B cell (primary cell): ENCODE measurements around the gene GBX1. TPM values are rescaled to one million over a fixed set of nuclear protein-coding genes. Genes with fewer than 3 reads are reported as not detected.
A peak's percentile ranks its signal among the peaks of the same experiment; 100 is the strongest.

Experiments used
- ATAC-seq: fragments of 200-7000 bp; cut with Tn5 transposase; one replicate; pipeline ENCODE4 v1.10.0; 2021; ENCODE audit warnings: low read depth, mild to moderate bottlenecking, moderate number of reproducible peaks, moderate library complexity
- CTCF ChIA-PET: fragments of 350-600 bp; sonication (Branson Sonifier 250); formaldehyde crosslinking; loops from one replicate; lab custom pipeline; 2021; ENCODE audit warnings: antibody characterized with exemption, inconsistent platforms; lab: Charles Lee
- POLR2A ChIA-PET: fragments of 350-600 bp; sonication (Branson Sonifier 250); formaldehyde crosslinking; loops from one replicate; lab custom pipeline; 2021; ENCODE audit warnings: antibody characterized with exemption; lab: Charles Lee
- DNase-seq: peaks from one replicate; pipeline ENCODE4 v3.0.0; 2013
- H2AFZ ChIP-seq: 2 replicates; pipeline ENCODE4 v1.6.1; 2012; ENCODE audit warnings: mild to moderate bottlenecking, low read depth, low read length; ENCODE audit not compliant: insufficient read depth, poor library complexity, severe bottlenecking
- H3K27ac ChIP-seq, 2 donors: 1 replicate in 1 of 2; 2 replicates in 1 of 2; pipeline ENCODE4 v1.5.1; 2012 to 2013; ENCODE audit warnings: low read length in 2 of 2, mild to moderate bottlenecking in 2 of 2, moderate library complexity in 1 of 2
- H3K27me3 ChIP-seq, 4 experiments: fragments of 200-600 bp in 1 of 4; sonication (generic) in 1 of 4; replicated peaks in 1 of 4; 1 replicate in 2 of 4; 2 replicates in 2 of 4; pipeline versions ENCODE4 v1.6.1 to v1.7.0; 2013 to 2016; ENCODE audit warnings: low read length in 3 of 4, mild to moderate bottlenecking in 2 of 4, mixed read lengths in 1 of 4, moderate library complexity in 1 of 4; ENCODE audit not compliant: insufficient read depth in 4 of 4, control insufficient read depth in 3 of 4; ENCODE audit errors: control extremely low read depth in 1 of 4
- H3K36me3 ChIP-seq, 2 experiments: replicated peaks in 1 of 2; 1 replicate in 1 of 2; 2 replicates in 1 of 2; pipeline versions ENCODE4 v1.6.1 to v1.7.1; 2013; ENCODE audit warnings: low read length in 1 of 2; ENCODE audit not compliant: insufficient read depth in 2 of 2, control insufficient read depth in 1 of 2; ENCODE audit errors: control extremely low read depth in 1 of 2, extremely low read depth in 1 of 2
- H3K4me1 ChIP-seq, 2 donors: fragments of 200-600 bp in 1 of 2; sonication (generic) in 1 of 2; 1 replicate in 1 of 2; 2 replicates in 1 of 2; pipeline versions ENCODE4 v1.5.1 to v1.6.1; 2013 to 2017; ENCODE audit warnings: low read length in 2 of 2; ENCODE audit not compliant: control insufficient read depth in 2 of 2, insufficient read depth in 2 of 2
- H3K4me2 ChIP-seq: replicated peaks from 2 replicates; pipeline ENCODE3; 2012; ENCODE audit warnings: mild to moderate bottlenecking, low read depth, low read length; ENCODE audit not compliant: poor library complexity, severe bottlenecking
- H3K4me3 ChIP-seq, 5 experiments: fragments of 200-600 bp in 1 of 5; sonication (generic) in 1 of 5; 1 replicate in 3 of 5; 2 replicates in 2 of 5; pipeline versions ENCODE4 v1.5.1 to v1.7.0; 2011 to 2016; ENCODE audit warnings: low read length in 4 of 5, mild to moderate bottlenecking in 4 of 5, low read depth in 2 of 5, control low read depth in 1 of 5, moderate library complexity in 1 of 5; ENCODE audit not compliant: insufficient read depth in 1 of 5; ENCODE audit errors: control extremely low read depth in 1 of 5, extremely low read depth in 1 of 5
- H3K79me2 ChIP-seq: fragments of 200-600 bp; sonication (generic); one replicate; pipeline ENCODE4 v1.6.0; 2016; ENCODE audit warnings: low read length; ENCODE audit not compliant: control insufficient read depth, insufficient read depth
- H3K9ac ChIP-seq: fragments of 200-600 bp; sonication (generic); 2 replicates; pipeline ENCODE4 v1.6.1; 2017; ENCODE audit warnings: mild to moderate bottlenecking, low read length, moderate library complexity
- H3K9me3 ChIP-seq, 3 donors: one replicate each; pipeline versions ENCODE4 v1.6.1 to v1.7.1; 2013; ENCODE audit warnings: low read length in 2 of 3; ENCODE audit not compliant: control insufficient read depth in 2 of 3, insufficient read depth in 1 of 3; ENCODE audit errors: control extremely low read depth in 1 of 3
- H4K20me1 ChIP-seq: 2 replicates; pipeline ENCODE4 v1.6.0; 2012; ENCODE audit warnings: mild to moderate bottlenecking, low read length; ENCODE audit not compliant: insufficient read depth, control insufficient read depth, poor library complexity, severe bottlenecking
- H3K27ac Mint-ChIP-seq: one replicate; pipeline ENCODE4 v1.8.0; 2021; ENCODE audit warnings: mixed read lengths
- H3K27me3 Mint-ChIP-seq: one replicate; pipeline ENCODE4 v1.8.0; 2021; ENCODE audit warnings: mixed read lengths
- H3K4me1 Mint-ChIP-seq: one replicate; pipeline ENCODE4 v1.8.0; 2021; ENCODE audit warnings: mixed read lengths
- H3K4me3 Mint-ChIP-seq: one replicate; pipeline ENCODE4 v1.8.0; 2021; ENCODE audit warnings: mixed read lengths
- H3K9me3 Mint-ChIP-seq: one replicate; pipeline ENCODE4 v1.8.0; 2022; ENCODE audit warnings: mixed read lengths; ENCODE audit not compliant: insufficient read depth
- EZH2 ChIP-seq: IDR thresholded peaks from 2 replicates; pipeline ENCODE4 v1.6.1; 2012; ENCODE audit warnings: borderline replicate concordance, low read depth, mild to moderate bottlenecking, moderate library complexity, low read length; ENCODE audit not compliant: insufficient read depth, poor library complexity, severe bottlenecking
- WGBS: methylation state at CpG from one replicate; pipeline ENCODE4 v1.1.5; 2013; ENCODE audit warnings: missing lambda C conversion rate; ENCODE audit not compliant: insufficient coverage; 5-methylcytosine and 5-hydroxymethylcytosine counted together
- intact Hi-C: fragments of 100-400 bp; cut with micrococcal nuclease; formaldehyde crosslinking; loops from one replicate; pipeline ENCODE4 v1.10.0; 2022
- polyA plus RNA-seq: library from polyadenylated mRNA; depleted of rRNA; stranded (reverse); fragments of >200 nt; gene quantifications from 2 replicates; pipeline ENCODE4 v1.2.3, GENCODE V29; 2012
- total RNA-seq, 2 donors: library from RNA; stranded (reverse); fragments of 120-200 nt in 1 of 2; gene quantifications; 1 replicate in 1 of 2; 2 replicates in 1 of 2; pipeline versions ENCODE4 v1.2.3 to v1.2.4, GENCODE V29; 2013 to 2022
- TF ChIP-seq, protein P1 (sequence below): fragments of 200-600 bp; IDR thresholded peaks from one replicate; pipeline ENCODE4 v1.8.0; 2022; ENCODE audit warnings: antibody characterized with exemption, mild to moderate bottlenecking

The GBX1 gene
- total and polyA plus RNA-seq, 2 donors (not counting 1 experiment from before 2014, with no cell fraction given), result not detected

DNA sequence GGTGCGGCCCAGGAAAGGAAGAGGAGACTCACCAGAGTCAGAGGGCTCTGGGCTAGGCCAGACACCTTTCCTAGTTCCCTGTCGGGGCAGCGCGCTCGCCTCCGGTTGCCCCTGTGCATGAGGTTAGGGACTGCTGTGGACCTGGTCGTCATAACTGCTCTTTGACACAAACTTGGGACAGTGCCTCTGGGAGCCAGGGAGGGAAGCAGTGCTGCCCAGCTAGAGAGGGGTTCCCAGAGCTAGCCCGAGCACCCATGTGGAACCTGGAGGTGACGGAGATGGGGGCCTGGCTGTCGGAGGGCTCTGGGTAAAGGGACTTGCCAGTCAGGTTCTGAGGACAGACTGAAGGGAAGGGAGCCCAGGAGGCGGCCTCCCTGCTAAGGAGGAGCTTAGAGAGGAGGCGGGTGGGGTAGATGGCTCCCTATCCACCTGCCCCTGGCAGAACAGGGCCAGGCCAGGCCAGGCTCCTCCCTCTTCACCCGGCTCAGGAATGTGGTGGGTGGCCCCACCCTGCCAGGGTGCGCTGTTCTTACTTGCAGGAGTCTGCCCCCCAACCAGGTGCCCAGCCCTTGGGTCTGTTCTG lies 51.6 kb downstream of the GBX1 start:
- Mint-ChIP-seq H3K27ac (no peak overlapping the region), H3K4me1 (peaks cover 10% of the 10 kb centered on the region), H3K4me3 (peak overlapping the region; percentile 60), H3K9me3 (no peaks in the 10 kb centered on the region), H3K27me3 (peaks cover 17% of the 10 kb centered on the region)
- H3K4me1 ChIP-seq, result peaks cover 0 to 3% of the 10 kb centered on the region in 2 donors
- ChIA-PET POLR2A (no interaction called here), CTCF (interaction anchor here (0.9 kb wide), 1 partner anchor 9 kb away, joined by 3 read pairs; no protein-coding TSS in a partner anchor)
- H3K27me3 ChIP-seq, result peaks cover 0 to 29% (median 7%) of the 10 kb centered on the region in 4 experiments
- no peak overlapping the region for H3K27ac ChIP-seq
- no peak overlapping the region for H3K9ac ChIP-seq
- 93% methylated on average over 13 of the region's 14 CpGs for WGBS
- H2AFZ ChIP-seq, result no peak overlapping the region
- TF ChIP-seq, protein P1, sequence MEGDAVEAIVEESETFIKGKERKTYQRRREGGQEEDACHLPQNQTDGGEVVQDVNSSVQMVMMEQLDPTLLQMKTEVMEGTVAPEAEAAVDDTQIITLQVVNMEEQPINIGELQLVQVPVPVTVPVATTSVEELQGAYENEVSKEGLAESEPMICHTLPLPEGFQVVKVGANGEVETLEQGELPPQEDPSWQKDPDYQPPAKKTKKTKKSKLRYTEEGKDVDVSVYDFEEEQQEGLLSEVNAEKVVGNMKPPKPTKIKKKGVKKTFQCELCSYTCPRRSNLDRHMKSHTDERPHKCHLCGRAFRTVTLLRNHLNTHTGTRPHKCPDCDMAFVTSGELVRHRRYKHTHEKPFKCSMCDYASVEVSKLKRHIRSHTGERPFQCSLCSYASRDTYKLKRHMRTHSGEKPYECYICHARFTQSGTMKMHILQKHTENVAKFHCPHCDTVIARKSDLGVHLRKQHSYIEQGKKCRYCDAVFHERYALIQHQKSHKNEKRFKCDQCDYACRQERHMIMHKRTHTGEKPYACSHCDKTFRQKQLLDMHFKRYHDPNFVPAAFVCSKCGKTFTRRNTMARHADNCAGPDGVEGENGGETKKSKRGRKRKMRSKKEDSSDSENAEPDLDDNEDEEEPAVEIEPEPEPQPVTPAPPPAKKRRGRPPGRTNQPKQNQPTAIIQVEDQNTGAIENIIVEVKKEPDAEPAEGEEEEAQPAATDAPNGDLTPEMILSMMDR, result no peak
- no peak for TF ChIP-seq EZH2
- intact Hi-C loops, result no loop called here
- no peak for ATAC-seq
- DNase-seq, result no peak
- no peaks in the 10 kb centered on the region for H3K36me3 ChIP-seq
- no peaks in the 10 kb centered on the region for H3K79me2 ChIP-seq
- peak overlapping the region; percentile 44 for H3K4me2 ChIP-seq
- H3K4me3 ChIP-seq, result no peak overlapping the region
- H3K9me3 ChIP-seq, result no peaks in the 10 kb centered on the region
- peaks cover 6% of the 10 kb centered on the region for H4K20me1 ChIP-seq

- peaks cover 20% of the 10 kb centered on the region for H3K27me3 Mint-ChIP-seq
- Histone ChIP-seq H3K79me2 (no peaks in the 10 kb centered on the region), H3K36me3 (no peaks in the 10 kb centered on the region), H3K4me1 (peaks cover 0 to 6% of the 10 kb centered on the region in 2 donors), H2AFZ (no peak overlapping the region), H3K27ac (no peak overlapping the region), H3K27me3 (peaks cover 0 to 34% (median 8%) of the 10 kb centered on the region in 4 experiments), H3K4me2 (peak overlapping the region; percentile 44), H3K4me3 (no peak overlapping the region), H4K20me1 (peaks cover 6% of the 10 kb centered on the region), H3K9ac (no peak overlapping the region), H3K9me3 (no peaks in the 10 kb centered on the region)
- intact Hi-C loops, result no loop called here
- no peaks in the 10 kb centered on the region for H3K9me3 Mint-ChIP-seq
- no peak overlapping the region for H3K27ac Mint-ChIP-seq
- no peak for ATAC-seq
- DNase-seq, result no peak
- CTCF ChIA-PET, result interaction anchor here (0.6 to 1.6 kb wide), 4 partner anchors 8 to 670 kb away, joined by 3 read pairs; no protein-coding TSS in a partner anchor
- H3K4me3 Mint-ChIP-seq, result peak overlapping the region; percentile 60
- POLR2A ChIA-PET, result no interaction called here
- peaks cover 10% of the 10 kb centered on the region for H3K4me1 Mint-ChIP-seq
- WGBS, result 11% methylated on average over 114 of the region's 114 CpGs
- TF ChIP-seq, protein P1, result no peak
- no peak for TF ChIP-seq EZH2
These were observed 52.2 kb downstream of the GBX1 start for GRCh38 chr7:151115121-151115835.
